ENCODE data around the gene FGF10. TPM values are rescaled to one million over a fixed set of nuclear protein-coding genes. Genes with fewer than 3 reads are reported as not detected.

The FGF10 gene
- total and polyA plus RNA-seq, 2 donors, result 0.59 to 0.99 TPM

DNA sequence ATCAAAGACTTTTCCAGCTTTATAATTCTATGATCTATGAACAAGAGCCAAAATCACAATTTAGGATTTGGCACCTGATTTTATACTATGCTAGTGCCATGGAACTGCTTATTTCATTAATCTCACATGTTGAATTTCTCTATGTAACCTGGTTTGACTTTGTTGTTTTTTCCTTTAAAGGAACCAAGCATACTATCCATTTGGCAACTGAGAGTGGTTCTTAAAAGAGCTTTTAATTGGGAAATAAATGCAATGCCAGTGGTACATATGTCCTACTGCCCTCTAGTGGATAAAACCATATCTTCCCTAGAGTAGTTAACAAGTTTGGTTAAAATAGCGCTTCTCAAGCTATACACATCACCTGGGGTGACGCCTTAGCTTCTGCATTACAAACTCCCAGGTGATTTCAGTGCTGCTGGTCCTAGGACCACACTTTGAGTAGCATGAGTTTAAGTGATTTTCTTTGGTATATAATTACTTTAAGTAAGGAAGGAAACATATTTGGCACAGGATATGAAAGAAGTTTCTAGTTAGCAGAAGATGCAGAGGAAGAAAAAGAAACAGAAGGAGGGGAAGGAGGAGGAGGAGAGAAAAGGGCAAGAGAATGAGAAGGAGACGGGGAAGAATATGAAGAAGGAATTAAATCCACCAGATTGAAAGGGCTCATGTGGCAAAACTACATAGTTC is 56.8 kb downstream of the FGF10 start:
- peak in 4 of 9 donors; percentile 0 to 22 (median 4) for DNase-seq (ENCODE audit: low read depth in 6 of 9, low spot score in 9 of 9)
- H3K27ac ChIP-seq (ENCODE audit: low read depth in 1 of 2, low read length in 1 of 2), result no peak overlapping the region

DNA sequence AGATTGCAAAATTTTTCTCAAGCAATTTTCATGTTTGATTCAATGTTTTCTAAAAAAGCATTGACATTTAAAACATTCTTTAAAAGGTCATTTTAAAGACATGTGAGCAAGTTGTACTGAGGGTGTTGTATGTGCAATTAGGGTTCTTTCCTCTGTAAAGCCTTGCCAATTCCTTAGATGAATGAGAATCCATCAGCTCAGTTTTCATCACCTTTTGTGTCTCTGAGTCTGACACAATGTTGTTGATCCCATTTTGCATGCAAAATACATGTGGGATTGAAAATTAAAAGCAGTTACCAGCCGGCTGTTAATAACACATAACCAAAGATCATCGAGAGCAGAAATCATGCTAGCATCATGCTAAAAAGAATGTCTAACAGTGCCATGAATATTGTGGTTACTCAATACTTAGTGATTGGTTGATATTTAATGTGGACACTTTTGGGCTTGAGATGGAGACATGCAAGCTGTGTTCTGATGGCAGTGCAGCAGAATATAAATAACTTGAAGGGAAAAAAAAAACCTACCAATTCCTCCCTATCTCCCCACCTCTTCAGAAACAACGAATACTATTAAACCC is 57.7 kb downstream of the FGF10 start:
- Histone ChIP-seq H3K9me3 (ENCODE audit: control insufficient read depth in 2 of 2, insufficient read depth in 1 of 2, low read length in 1 of 2) (no peaks in the 10 kb centered on the region), H3K4me3 (ENCODE audit: low read length in 2 of 2) (no peak overlapping the region), H3K27me3 (ENCODE audit: control insufficient read depth in 2 of 2, insufficient read depth in 1 of 2, low read length in 1 of 2) (no peaks in the 10 kb centered on the region), H3K27ac (ENCODE audit: low read depth in 1 of 2, low read length in 1 of 2) (no peak overlapping the region), H3K4me1 (ENCODE audit: control insufficient read depth in 2 of 2, insufficient read depth in 2 of 2, low read length in 2 of 2) (no peaks in the 10 kb centered on the region), H3K36me3 (ENCODE audit: control insufficient read depth in 2 of 2, insufficient read depth in 2 of 2, low read length in 1 of 2) (no peaks in the 10 kb centered on the region)
- DNase-seq (ENCODE audit: low read depth in 6 of 9, low spot score in 9 of 9), result no peak
- 90% methylated on average over 3 of the region's 3 CpGs for WGBS

More for the DNA sequence above, 56.8 kb downstream of the FGF10 start:
- Histone ChIP-seq H3K4me1 (ENCODE audit: control insufficient read depth in 2 of 2, insufficient read depth in 2 of 2, low read length in 2 of 2) (no peaks in the 10 kb centered on the region), H3K4me3 (ENCODE audit: low read length in 2 of 2) (no peak overlapping the region), H3K9me3 (ENCODE audit: control insufficient read depth in 2 of 2, insufficient read depth in 1 of 2, low read length in 1 of 2) (no peaks in the 10 kb centered on the region), H3K27me3 (ENCODE audit: control insufficient read depth in 2 of 2, insufficient read depth in 1 of 2, low read length in 1 of 2) (no peaks in the 10 kb centered on the region), H3K36me3 (ENCODE audit: control insufficient read depth in 2 of 2, insufficient read depth in 2 of 2, low read length in 1 of 2) (no peaks in the 10 kb centered on the region)
- WGBS, result 28% methylated on average over 3 of the region's 3 CpGs

DNA sequence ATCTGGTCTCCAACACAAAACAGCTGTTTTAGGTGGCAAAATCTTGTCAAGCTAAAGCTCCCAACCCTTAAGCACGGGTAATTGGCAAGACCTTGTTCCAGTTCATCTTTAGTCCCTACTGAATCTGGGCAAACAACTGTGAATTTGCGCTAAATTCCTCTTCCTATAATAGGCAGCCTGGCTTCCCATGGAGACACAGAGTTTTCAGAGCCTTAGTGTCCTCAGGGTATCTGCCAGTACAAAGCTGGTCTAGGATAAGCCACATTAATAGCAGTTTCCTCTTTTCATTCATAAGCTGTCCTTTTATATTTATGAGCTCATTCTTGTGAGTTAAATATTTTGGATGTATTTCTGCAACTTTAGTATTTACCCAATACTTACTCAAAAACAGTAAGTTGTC is 59.5 kb downstream of the FGF10 start:
- no peak overlapping the region for H3K4me3 ChIP-seq (ENCODE audit: low read length in 2 of 2)
- H3K4me1 ChIP-seq (ENCODE audit: control insufficient read depth in 2 of 2, insufficient read depth in 2 of 2, low read length in 2 of 2), result no peaks in the 10 kb centered on the region
- H3K27ac ChIP-seq (ENCODE audit: low read depth in 1 of 2, low read length in 1 of 2), result no peak overlapping the region
- DNase-seq (ENCODE audit: low read depth in 6 of 9, low spot score in 9 of 9), result no peak
- no peaks in the 10 kb centered on the region for H3K36me3 ChIP-seq (ENCODE audit: control insufficient read depth in 2 of 2, insufficient read depth in 2 of 2, low read length in 1 of 2)
- 81% methylated on average over 2 of the region's 2 CpGs for WGBS
- H3K9me3 ChIP-seq (ENCODE audit: control insufficient read depth in 2 of 2, insufficient read depth in 1 of 2, low read length in 1 of 2), result no peaks in the 10 kb centered on the region
- no peaks in the 10 kb centered on the region for H3K27me3 ChIP-seq (ENCODE audit: control insufficient read depth in 2 of 2, insufficient read depth in 1 of 2, low read length in 1 of 2)

DNA sequence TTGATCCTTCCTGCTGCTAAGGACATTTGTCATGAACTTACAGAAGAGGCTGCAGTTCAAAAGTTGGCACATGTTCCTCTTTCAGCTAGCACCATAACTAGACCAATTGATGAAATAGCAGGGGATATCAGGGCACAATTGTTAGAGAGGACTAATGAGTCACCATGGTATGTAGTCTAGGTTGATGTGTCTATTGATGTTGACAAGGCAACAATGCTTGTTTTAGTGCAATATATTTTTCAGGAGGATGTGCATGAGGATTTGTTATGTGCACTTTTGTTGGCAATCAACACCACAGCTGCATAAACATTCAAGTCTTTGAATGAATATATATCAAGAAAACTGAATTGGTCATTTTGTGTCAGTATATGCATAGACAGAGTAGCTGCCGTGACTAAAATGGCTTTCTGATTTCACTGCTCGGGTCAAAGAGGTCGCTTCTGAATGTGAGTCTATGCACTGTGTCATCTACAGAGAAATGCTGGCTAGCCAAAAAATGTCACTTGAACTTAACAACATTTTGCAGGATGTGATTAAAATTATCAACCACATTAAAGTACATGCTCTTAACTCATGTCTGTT is 68.0 kb downstream of the FGF10 start:
- Histone ChIP-seq H3K4me3 (ENCODE audit: low read length in 2 of 2) (no peak overlapping the region), H3K4me1 (ENCODE audit: control insufficient read depth in 2 of 2, insufficient read depth in 2 of 2, low read length in 2 of 2) (no peaks in the 10 kb centered on the region), H3K9me3 (ENCODE audit: control insufficient read depth in 2 of 2, insufficient read depth in 1 of 2, low read length in 1 of 2) (no peaks in the 10 kb centered on the region), H3K36me3 (ENCODE audit: control insufficient read depth in 2 of 2, insufficient read depth in 2 of 2, low read length in 1 of 2) (no peaks in the 10 kb centered on the region), H3K27ac (ENCODE audit: low read depth in 1 of 2, low read length in 1 of 2) (no peak overlapping the region), H3K27me3 (ENCODE audit: control insufficient read depth in 2 of 2, insufficient read depth in 1 of 2, low read length in 1 of 2) (no peaks in the 10 kb centered on the region)
- no peak for DNase-seq (ENCODE audit: low read depth in 6 of 9, low spot score in 9 of 9)
- 92% methylated on average over 3 of the region's 3 CpGs for whole genome bisulfite sequencing

DNA sequence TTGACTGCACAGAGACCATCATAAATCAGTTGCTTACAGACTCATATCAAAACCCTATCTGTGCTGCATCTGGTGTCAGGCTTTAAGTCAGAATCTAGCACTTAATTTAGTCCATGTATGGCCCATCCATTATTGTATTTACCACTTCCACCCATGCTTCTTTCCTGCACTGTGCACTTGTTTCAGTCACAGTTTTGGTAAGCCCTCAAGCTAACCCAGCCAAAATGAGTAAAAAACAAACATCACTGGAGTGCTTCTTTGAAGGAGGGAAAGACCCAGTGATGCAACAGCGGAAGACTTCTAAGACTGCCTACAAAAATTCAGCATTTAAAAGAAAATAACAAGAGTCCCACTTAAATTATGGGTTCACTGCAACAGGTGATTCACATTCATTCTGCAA is 69.0 kb downstream of the FGF10 start:
- H3K36me3 ChIP-seq (ENCODE audit: control insufficient read depth in 2 of 2, insufficient read depth in 2 of 2, low read length in 1 of 2), result no peaks in the 10 kb centered on the region
- H3K4me1 ChIP-seq (ENCODE audit: control insufficient read depth in 2 of 2, insufficient read depth in 2 of 2, low read length in 2 of 2), result no peaks in the 10 kb centered on the region
- no peaks in the 10 kb centered on the region for H3K27me3 ChIP-seq (ENCODE audit: control insufficient read depth in 2 of 2, insufficient read depth in 1 of 2, low read length in 1 of 2)
- no peak for DNase-seq (ENCODE audit: low read depth in 6 of 9, low spot score in 9 of 9)
- no peak overlapping the region for H3K4me3 ChIP-seq (ENCODE audit: low read length in 2 of 2)
- no peak overlapping the region for H3K27ac ChIP-seq (ENCODE audit: low read depth in 1 of 2, low read length in 1 of 2)
- H3K9me3 ChIP-seq (ENCODE audit: control insufficient read depth in 2 of 2, insufficient read depth in 1 of 2, low read length in 1 of 2), result no peaks in the 10 kb centered on the region
- WGBS, result 95% methylated on average over 1 of the region's 1 CpG

DNA sequence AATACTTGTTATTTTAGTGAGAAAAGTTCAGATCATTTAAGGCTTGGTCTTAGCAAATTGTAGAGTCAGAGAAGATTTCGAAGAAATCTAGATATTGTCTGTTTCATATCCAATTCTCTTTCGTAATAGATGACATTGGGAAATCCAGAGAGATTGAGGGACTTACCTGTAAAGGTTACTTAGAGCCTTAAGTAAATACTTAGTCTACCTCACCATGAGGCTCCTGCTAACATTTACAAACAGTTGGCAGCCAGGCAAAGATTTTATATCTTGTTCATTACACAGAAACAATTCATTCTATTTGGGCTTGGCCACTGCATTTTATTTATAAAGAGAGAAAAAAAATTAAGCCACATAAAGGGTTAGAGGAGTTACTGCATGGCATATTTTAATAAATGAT is 70.3 kb downstream of the FGF10 start:
- Histone ChIP-seq H3K36me3 (ENCODE audit: control insufficient read depth in 2 of 2, insufficient read depth in 2 of 2, low read length in 1 of 2) (no peaks in the 10 kb centered on the region), H3K27ac (ENCODE audit: low read depth in 1 of 2, low read length in 1 of 2) (no peak overlapping the region), H3K4me3 (ENCODE audit: low read length in 2 of 2) (no peak overlapping the region), H3K27me3 (ENCODE audit: control insufficient read depth in 2 of 2, insufficient read depth in 1 of 2, low read length in 1 of 2) (no peaks in the 10 kb centered on the region), H3K4me1 (ENCODE audit: control insufficient read depth in 2 of 2, insufficient read depth in 2 of 2, low read length in 2 of 2) (no peaks in the 10 kb centered on the region), H3K9me3 (ENCODE audit: control insufficient read depth in 2 of 2, insufficient read depth in 1 of 2, low read length in 1 of 2) (no peaks in the 10 kb centered on the region)
- 91% methylated on average over 2 of the region's 2 CpGs for WGBS
- no peak for DNase-seq (ENCODE audit: low read depth in 6 of 9, low spot score in 9 of 9)

DNA sequence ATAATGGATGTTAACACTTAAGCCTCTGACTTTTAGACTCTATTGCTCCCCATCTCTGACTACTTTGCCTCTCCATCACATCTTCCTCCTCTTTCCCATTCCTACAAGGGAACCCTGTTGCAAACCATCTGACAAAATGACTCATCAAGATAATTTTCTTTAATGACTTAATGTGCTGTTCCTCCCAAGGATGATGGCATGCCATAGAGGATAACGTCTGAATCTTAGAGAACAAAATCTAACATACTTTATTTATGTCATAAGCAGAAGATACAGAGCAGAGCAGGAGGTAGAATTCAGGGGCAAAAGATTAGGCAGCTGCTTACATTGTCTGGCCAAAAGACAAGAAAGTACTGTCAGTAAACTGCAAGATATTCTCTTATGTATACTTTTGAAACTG is 76.8 kb downstream of the FGF10 start:
- Histone ChIP-seq H3K27me3 (ENCODE audit: control insufficient read depth in 2 of 2, insufficient read depth in 1 of 2, low read length in 1 of 2) (no peaks in the 10 kb centered on the region), H3K27ac (ENCODE audit: low read depth in 1 of 2, low read length in 1 of 2) (no peak overlapping the region), H3K36me3 (ENCODE audit: control insufficient read depth in 2 of 2, insufficient read depth in 2 of 2, low read length in 1 of 2) (no peaks in the 10 kb centered on the region), H3K9me3 (ENCODE audit: control insufficient read depth in 2 of 2, insufficient read depth in 1 of 2, low read length in 1 of 2) (no peaks in the 10 kb centered on the region), H3K4me1 (ENCODE audit: control insufficient read depth in 2 of 2, insufficient read depth in 2 of 2, low read length in 2 of 2) (no peaks in the 10 kb centered on the region), H3K4me3 (ENCODE audit: low read length in 2 of 2) (no peak overlapping the region)
- no peak for DNase-seq (ENCODE audit: low read depth in 6 of 9, low spot score in 9 of 9)
- 82% methylated on average over 1 of the region's 1 CpG for WGBS

DNA sequence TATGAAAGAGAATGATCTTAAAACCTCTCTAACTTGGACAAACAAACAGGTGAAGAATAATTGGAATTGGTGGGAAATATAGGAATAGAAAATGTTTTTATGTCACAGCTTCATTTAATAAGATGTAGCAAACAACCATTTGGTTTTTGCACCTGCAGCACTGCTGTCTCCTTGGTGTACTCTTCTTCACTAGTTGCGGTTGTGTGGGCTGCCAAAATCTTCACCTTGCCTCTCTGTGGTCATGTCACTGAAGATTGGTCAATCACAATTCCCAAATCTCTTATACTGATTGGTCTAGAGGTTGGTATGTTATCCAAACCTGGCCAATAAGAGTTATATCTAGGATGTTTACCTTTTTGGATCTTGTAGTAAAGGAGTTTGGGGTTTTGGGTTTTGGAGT is 88.7 kb downstream of the FGF10 start:
- Histone ChIP-seq H3K27me3 (ENCODE audit: control insufficient read depth in 2 of 2, insufficient read depth in 1 of 2, low read length in 1 of 2) (no peaks in the 10 kb centered on the region), H3K36me3 (ENCODE audit: control insufficient read depth in 2 of 2, insufficient read depth in 2 of 2, low read length in 1 of 2) (no peaks in the 10 kb centered on the region), H3K9me3 (ENCODE audit: control insufficient read depth in 2 of 2, insufficient read depth in 1 of 2, low read length in 1 of 2) (no peaks in the 10 kb centered on the region), H3K4me3 (ENCODE audit: low read length in 2 of 2) (no peak overlapping the region), H3K27ac (ENCODE audit: low read depth in 1 of 2, low read length in 1 of 2) (no peak overlapping the region), H3K4me1 (ENCODE audit: control insufficient read depth in 2 of 2, insufficient read depth in 2 of 2, low read length in 2 of 2) (no peaks in the 10 kb centered on the region)
- 92% methylated on average over 1 of the region's 1 CpG for WGBS
- DNase-seq (ENCODE audit: low read depth in 6 of 9, low spot score in 9 of 9), result no peak

DNA sequence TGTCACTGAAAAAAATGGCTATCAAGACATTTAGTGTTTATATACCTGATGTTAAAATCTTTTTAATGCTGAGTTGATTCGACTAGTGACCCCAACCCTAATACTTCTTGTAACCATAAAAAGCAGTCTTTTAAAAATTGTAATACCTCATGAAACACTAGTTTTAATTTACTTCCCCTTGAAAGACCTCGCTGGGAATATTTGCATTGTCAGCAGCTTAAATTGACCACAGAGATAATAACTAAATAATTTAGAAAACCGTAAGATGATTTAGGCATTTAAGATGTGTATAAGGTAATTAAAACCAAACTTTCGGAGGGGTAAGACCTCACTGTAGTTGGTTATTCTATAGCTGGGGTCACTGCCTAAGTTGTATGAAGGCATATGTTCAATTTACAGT is 89.8 kb downstream of the FGF10 start:
- Histone ChIP-seq H3K27me3 (ENCODE audit: control insufficient read depth in 2 of 2, insufficient read depth in 1 of 2, low read length in 1 of 2) (no peaks in the 10 kb centered on the region), H3K4me1 (ENCODE audit: control insufficient read depth in 2 of 2, insufficient read depth in 2 of 2, low read length in 2 of 2) (no peaks in the 10 kb centered on the region), H3K36me3 (ENCODE audit: control insufficient read depth in 2 of 2, insufficient read depth in 2 of 2, low read length in 1 of 2) (no peaks in the 10 kb centered on the region), H3K9me3 (ENCODE audit: control insufficient read depth in 2 of 2, insufficient read depth in 1 of 2, low read length in 1 of 2) (no peaks in the 10 kb centered on the region), H3K4me3 (ENCODE audit: low read length in 2 of 2) (no peak overlapping the region), H3K27ac (ENCODE audit: low read depth in 1 of 2, low read length in 1 of 2) (no peak overlapping the region)
- DNase-seq (ENCODE audit: low read depth in 6 of 9, low spot score in 9 of 9), result no peak
- WGBS, result 85% methylated on average over 4 of the region's 4 CpGs
